NCI-H748 (cell line): ENCODE data around the gene MILR1.
"Not testable (repeated sequence)": the region's sequence is repeated elsewhere in the genome, so short reads cannot be mapped to it uniquely, and the experiment has no call there.

Experiments
- DNase-seq: peaks from one replicate; lab custom pipeline; 2025; ENCODE audit not compliant: unreplicated experiment; lab: John Stamatoyannopoulos, UW

Gene MILR1

DNA sequence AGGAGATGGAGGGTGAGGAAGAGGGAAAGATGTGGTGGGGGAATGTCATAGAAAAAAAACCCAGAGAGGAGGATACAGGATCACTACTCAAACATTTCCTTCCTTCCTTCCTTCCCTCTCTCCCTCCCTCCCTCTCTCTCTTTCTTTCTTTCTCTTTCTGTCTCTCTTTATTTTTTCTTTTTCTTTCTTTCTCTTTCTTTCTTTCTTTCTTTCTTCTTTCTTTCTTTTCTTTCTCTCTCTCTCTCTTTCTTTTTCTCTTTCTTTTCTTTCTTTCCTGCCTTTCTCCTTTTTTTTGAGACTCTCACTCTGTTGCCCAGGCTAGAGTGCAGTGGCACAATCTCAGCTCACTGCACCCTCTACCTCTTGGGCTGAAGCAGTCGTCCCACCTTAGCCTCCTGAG is 17.9 kb downstream of the MILR1 start:
- DNase-seq: not testable (repeated sequence)

DNA sequence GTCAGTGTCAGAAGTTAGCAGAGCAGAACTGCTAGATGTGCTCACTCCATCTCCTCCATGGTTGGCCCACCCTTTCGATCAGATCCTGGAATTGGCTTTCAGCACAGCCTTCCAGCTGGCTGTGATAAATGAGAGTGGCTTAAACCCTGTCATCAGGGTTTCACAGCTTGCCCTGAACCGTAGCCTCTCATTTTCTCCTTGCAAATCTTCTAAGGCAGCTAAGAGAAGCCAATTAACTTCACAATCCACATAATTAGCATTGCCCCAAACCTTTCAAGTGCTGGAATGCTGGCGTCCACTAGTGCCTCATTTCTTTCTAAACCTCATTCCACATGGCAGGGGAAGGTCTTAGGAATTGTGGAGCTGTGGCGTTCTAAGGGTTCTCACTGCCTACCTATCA is 21.7 kb downstream of the MILR1 start:
- no peak for DNase-seq

DNA sequence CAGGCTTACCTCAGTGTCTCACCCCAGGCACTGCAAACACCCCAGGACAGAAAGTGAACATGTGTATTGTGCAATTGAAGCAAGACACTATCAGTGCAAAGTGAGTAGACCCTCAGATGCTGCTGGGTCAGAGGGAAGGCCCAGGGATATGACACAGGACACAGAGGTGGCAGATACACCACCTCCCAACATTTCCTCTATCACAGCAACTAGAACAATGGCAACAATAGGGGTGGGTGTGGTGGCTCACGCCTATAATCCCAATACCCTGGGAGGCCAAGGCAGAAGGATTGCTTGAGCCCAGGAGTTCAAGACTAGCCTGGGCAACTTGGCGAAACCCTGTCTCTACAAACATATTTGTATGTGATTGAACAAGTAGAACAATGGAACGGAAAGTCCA is 22.5 kb downstream of the MILR1 start:
- DNase-seq: no peak

DNA sequence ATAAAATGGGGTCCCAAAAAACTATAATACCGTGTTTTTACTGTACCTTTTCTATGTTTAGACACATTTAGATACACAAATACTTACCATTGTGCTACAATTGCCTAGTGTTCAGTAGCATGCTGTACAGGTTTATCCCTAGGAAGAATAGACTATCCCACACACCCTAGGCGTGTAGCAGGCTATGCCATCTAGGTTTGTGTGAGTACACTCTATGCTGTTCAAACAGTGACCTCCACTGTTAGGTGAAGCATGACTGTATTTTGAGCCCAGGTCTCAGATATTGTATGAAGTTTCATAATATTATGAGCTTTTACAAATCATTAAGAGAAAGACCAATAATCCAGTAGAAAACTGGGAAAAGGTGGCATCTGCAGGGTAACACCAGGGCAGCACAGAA is 23.6 kb downstream of the MILR1 start:
- no peak for DNase-seq

DNA sequence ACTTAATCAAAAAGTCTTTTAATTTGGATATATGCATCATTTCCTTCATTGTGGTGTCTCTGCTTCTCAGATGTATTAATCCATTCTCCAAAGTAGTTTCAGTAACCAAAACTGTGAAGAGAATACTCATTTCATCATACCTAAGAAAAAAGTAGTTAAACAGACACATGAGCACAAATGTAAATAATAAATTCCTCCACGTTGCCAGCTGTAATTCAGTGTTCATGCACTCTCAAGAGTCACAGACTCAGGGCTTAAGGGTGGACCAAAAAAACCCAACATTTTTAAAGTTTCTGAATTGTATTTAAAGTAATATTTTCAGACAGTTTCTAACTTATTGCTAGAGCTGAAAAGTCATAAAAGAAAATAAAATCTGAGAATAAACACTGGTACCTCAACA is 28.9 kb downstream of the MILR1 start:
- DNase-seq: no peak

DNA sequence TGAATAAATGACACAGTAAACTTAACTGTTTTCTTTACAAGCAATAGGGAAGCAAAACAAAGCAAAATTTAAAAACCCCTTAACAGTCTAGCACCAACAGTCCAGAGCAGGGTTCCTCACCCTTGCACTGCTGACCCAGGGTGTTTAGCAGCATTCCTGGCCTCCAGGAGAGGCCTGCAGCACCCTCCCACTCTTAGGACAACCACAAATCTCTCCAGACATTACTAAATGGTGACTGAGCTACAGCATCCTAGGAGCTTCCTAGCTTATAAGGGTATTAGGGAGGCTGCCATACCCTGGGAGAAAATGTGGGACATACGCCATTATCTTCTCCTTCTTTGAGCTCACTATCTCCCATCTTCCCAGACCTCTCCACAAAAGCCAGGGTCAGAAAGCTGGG is 32.0 kb downstream of the MILR1 start:
- no peak for DNase-seq

DNA sequence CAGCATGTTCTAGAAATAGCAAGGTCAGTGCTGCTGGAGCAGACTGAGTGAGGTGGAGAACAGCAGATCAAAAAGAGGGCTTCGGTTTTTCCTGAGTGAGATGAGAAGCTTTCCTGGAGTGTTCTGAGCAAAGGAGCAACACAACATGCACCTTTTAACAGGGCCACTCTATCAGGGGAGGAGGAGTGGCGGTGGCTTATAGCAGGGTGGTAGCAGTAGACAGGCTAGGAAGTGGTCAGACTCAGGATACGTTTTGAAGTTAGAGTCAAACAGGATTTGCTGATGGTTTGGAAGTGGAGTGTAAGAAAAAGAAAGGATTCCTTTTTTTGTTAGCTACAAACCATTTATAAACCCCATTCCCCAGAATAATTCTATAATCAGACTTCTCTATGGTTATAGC is 35.5 kb downstream of the MILR1 start:
- no peak for DNase-seq

DNA sequence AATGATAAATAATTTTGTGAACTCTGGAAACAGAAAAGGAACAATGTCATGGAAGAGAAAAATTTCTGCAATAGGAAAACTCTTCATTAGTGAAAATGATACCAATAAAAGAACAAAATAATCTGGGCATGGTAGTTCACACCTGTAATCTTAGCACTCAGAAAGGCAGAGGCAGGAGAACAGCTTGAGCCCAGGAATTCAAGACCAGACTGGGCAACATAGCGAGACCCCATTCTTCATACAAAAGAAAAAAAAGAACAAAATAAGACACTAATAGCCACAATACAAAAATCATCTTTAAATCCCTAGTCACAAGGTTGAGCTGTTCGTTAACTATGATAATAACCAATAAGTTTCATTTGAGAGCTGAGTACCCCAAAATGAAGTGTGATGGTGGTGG is 39.4 kb downstream of the MILR1 start:
- no peak for DNase-seq

DNA sequence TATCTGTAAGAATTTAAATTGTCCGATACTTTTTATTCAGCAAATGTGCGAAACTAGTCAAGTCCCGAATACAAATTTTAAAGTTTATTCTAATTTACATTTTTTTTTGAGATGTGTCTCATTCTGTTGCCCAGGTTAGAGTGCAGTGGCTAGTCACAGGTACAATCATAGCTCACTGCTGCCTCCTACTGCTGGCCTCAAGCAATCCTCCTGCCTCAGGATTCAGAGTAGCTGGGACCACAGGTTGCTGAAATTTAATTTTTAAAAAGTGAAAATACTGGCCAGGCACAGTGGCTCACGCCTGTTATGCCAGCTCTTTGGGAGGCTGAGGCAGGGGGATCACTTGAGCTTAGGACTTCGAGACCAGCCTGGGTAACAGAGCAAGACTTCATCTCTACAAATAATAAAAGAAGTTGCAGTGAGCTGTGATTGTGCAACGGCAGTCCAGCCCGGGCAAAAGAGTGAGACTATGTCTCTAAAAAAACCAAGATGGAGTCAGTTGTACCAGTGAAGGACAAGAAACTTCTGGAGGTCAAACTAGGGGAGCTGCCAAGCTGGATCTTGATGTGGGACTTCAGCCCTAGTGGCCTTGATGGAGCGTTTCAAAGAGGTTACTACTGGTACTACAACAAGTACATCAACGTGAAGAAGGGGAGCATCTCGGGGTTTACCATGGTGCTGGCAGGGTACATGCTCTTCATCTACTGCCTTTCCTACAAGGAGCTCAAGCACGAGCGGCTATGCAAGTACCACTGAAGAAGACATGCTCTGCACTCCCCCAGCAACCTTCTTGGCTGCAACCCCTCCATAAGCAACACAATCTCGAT is 42.3 kb downstream of the MILR1 start:
- peak; percentile 15 for DNase-seq

DNA sequence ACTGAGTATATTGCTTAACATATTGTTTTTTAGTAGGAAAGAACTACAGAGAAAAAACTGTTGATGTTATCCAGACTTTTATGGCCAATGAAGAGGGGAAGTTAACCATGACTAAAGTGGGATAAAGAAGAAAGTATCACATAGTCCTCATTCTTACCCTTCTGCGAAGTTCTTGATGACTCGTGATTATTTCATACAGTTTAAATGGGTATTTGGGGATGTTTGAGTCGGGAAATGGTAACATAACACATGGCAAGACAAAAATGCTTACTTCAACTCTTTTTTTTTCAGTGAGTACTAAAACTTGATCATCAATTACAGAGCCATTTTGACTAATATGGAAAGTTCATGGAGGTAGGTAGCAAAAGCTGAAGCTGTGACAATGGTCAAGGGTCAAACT is 43.1 kb downstream of the MILR1 start:
- no peak for DNase-seq

DNA sequence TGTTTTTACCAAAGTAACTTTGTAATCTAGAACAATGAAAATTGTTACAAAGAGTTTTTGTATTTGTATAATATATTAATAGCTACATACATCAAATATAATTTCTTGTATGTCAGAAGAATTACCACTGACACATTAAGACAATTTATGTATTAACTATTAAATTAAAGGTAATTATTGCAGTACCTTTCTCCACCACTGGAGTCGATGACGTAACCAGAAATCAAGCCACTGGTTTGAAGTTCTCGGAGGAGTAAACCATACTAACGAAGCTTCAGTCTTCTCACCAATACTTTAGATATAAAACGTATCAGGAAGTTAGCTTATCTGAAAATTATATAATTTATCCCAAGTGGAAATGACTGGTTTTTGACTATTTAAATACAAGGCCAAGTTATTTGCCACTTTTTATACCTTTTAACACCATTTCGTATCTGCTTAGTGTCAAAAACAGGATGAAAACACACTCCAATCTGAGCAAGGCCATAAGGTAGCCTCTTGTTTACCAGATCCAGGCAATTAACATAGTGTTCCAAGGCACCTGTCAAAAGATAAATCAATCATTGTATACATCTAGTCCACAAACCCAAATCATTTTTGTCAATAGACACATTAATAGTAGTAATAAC is 43.7 kb downstream of the MILR1 start:
- DNase-seq: peak; percentile 10

DNA sequence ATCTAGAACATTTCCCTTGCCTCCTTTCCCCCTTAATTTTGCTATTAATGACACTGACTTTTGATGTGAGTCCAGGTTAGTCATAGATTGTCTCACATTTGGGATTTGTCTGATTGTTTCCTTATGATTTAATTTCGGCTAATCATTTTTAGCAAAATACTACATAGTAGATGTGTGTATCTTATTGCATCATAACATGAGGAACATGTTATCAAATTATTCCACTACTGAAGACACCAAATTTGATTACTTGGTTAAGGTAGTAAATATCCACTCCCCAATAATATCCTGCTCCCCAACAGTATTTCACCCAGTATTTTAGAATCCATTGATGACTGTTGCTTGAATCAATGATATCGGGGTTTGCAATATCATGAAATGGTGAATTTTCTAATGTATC is 45.2 kb downstream of the MILR1 start:
- DNase-seq: no peak

DNA sequence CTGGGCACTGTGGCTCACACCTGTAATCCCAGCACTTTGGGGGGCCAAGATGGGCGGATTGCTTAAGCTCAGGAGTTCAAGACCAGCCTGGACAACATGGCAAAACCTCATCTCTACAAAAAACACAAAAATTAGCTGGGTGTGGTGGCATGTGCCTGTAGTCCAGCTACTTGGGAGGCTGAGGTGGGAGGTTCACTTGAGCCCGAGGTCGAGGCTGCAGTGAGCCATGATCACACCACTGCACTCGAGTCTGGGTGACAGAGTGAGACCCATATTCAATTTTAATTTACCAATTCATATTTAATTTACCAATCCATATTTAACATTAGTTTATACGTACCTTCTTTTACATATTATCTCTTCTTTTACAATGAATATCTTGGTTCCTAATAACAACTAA is 46.4 kb downstream of the MILR1 start:
- not testable (repeated sequence) for DNase-seq

DNA sequence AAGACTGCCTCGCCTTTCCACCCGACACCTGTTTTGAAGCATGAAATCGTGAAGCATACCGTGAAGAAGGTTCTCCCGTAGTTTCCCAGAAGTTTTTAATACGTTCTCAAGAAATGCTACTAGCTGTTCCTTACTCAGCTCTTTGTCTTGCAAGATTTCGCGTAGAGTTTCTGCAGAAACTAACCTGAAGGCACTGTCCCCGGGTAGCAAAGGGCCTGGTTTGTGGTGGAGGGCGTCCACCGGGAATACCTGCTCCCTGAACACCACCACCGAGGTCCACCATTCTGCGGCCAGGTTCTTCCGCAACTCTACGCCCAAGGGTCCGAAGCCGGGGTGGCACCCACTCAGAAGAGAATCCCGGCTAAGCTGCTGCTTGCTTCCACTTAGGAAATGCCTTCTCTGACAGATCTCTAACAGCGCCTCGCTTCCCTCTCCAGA is 47.5 kb downstream of the MILR1 start:
- no peak for DNase-seq

DNA sequence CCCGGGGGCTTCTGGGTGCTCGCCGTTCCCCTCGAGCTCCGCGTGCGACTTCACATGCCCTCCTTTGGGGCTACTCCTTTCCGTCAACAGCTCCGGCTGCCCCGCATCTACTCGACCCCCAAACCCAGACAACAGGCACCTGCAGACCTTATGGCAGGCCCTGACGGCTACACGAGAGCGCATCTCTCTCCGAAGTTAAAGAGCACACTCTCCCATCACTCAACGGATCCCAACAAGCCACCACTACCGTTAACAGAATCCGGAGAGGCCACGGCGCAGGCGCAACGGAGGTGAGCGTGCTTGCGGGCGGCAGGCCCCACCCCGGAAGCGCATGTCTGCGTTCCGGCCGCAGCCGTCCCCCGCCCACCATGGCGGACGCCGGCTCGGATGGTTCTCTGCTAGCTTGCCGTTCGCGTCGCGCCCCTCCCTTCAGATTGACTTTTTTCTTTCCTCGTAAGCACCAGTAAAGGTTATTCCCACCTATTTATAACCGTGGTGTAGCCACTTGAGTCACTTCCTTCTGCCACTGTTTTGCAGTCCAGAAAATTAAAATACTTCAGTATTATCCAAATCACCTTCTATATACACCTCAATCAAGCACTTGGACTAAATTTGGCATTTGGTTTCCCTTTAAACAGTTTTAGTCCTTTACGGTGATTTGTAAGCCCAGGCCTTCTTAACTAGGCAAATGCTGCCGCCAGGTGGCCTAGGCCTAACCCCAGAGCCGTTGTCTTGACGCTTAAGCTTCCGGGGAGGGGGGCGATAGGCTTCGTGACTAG is 48.1 kb downstream of the MILR1 start, which contains the start of gene POLG2:
Gene POLG2 (minus strand): TSS at position 269 of the 779 bp plus-strand sequence. CDS start 86 bp downstream, at position 183.
- DNase-seq: peak; percentile 92

DNA sequence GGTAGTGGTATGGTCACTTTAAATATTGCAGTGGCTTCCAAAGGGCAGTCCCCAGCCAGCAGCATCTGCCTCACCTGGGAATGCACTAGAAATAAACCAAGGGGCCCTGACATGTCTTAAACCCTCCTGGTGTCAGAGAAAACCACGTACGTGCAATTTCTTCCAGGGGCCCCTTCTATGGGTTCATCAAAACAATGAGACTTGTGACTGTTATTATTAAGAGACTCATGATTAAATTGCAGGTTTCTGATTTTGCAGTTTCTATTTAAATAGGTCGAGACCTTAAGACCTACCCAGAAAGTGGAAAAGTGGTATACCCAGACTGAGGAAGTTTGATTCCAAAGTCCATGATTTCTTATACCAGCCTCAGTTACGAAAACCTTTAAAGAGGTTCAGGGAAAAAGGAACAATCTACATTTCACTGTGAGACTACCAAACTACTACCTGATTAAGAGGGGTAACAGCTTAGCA is 48.7 kb downstream of the MILR1 start:
- DNase-seq: no peak

DNA sequence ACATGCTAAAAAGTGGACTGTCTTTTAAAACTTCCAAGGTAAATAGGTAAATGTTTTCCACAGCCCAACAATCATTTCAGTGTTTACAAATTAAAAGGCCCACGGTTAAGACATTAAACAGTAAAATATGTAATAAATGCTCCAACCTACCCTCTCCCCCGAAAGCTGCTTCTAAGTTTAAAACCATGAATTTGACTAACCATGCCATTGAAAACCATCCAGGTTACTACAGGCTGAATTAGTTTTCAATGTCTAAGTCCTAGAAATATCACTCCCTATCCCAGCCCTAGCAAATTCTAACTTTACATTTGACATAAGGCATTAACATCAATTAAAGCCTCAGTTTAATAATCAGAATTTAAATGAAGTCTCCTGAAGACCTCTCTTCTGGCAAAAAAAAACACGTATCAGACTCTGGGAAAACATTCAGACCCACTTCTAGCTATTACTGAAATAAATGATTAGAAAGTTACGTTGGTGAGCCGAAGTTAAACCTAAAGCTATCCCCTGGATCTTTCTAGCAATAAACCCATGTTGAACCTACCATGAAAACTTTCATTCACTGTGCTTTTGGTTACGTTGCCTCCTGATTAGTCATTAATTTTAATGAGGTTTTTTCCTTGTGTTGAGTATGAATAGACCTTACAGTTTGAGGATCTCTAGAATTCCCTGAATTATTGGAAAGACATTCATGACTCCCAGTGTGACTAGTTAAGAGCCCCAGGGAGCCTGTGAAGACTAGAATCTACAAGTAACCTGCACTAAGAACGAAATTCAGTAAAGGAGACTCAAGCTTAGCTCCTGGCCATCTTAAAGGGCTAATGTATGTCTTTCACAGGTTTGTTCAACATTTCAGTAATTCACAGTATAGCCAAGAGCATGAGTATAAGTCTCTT is 49.6 kb downstream of the MILR1 start:
- DNase-seq: no peak

DNA sequence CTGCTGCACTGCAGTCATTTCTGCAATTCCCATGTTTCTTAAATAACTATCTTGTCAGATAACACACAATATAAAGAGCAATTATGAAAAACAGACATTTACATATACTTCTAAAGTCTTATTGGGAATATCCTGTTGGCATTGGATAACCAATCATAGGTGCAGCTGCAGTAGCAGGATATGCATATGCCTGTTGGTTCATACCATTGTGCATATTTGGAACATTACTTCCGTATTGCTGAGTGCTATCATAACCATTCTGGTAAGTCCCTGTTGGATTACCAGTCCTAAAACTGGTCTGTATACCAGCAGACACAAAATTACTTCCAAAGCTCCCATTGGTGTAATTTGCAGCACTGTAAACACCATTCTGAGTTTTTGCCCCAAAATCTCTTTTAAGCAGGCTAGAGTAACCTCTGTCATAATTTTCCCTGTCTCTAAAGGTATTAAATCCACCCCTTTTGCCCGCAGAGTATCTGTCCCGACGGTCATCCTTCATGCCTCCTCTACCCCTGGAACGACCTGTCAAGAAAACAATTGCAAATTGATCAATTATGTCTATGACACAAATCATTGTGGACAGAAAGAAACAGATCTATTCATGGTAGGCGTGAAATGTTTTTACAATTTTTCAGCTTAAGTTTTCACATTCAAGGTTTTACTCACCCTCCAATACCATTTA is 51.0 kb downstream of the MILR1 start:
- no peak for DNase-seq

DNA sequence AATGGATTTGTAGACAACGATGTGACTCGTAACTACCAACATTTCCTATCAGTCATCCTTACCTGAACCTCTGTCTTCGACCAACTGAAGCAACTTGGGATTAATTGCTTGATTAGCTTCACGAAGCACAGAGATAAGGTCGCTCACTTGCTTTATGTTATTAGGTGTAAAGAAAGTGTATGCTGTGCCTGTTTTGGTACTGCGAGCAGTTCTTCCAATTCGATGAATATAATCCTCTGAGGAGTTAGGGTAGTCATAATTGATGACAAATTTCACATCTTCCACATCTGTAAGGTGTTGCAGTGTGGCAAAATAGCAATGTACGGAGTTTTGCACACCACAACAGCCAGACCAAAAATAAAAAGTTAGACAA is 51.6 kb downstream of the MILR1 start:
- no peak for DNase-seq
